Dedifferentiated amniotic fluid mesenchymal stem cell (primary cell): Measurements from ENCODE around the gene DCLRE1B.
"Not testable (repeated sequence)": the region's sequence is repeated elsewhere in the genome, so short reads cannot be mapped to it uniquely, and the experiment has no call there.

ENCODE experiments used
- DNase-seq: peaks from one replicate; pipeline ENCODE4 v3.0.0-alpha.2; 2016; ENCODE audit errors: extremely low spot score

Gene DCLRE1B

DNA sequence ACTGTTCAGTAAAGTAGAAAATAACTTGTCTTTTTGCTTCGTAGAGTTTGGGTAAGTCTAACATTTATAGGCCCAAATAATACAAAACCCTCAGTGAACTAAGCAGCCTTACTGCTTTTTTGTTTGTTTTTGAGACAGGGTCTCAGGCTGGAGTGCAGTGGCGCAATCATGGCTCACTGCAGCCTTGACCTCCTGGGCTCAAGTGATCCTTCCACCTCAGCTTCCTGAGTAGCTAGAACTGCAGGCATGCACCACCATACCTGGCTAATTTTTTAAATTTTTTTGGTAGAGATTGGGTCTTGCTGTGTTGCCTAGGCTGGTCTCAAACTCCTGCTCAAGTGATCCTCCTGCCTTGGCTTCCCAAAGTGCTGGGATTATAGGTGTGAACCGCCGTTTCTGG lies 43.0 kb downstream of the DCLRE1B start:
- DNase-seq = not testable (repeated sequence)

DNA sequence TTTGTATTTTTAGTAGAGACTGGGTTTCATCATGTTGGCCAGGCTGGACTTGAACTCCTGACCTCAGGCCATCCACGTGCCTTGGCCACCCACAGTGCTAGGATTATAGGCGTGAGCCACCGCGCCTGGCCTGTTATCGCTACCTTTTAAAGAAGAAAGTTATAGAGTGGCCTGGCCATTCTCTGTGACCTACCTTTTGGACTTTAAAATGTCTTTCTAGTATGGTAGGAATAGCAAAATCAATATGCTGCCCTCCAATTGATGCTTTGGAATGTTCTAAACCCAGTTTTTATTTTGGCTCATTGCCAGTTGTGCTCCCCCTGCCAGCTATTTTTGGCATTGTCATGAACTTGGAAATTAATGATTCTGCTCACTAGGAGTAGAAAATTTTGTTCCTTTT lies 43.9 kb downstream of the DCLRE1B start:
- no peak for DNase-seq

DNA sequence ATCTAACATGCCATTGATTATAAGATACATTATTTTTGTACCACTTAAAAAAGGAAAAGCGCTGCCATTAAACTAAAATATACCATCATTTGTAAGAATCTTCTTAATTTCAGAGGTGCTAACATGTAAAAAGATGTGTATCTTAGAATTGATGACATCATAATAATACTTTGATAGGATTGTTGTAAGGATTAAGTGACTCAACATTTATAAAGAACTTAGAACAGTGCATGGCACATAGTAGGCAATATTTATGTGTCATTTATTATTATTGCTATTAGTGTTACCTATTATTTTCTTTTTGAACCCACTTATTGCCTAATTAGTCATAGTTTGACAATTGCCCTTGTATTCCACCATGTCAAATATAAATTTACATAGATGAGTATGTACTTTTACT lies 45.8 kb downstream of the DCLRE1B start:
- DNase-seq = no peak

DNA sequence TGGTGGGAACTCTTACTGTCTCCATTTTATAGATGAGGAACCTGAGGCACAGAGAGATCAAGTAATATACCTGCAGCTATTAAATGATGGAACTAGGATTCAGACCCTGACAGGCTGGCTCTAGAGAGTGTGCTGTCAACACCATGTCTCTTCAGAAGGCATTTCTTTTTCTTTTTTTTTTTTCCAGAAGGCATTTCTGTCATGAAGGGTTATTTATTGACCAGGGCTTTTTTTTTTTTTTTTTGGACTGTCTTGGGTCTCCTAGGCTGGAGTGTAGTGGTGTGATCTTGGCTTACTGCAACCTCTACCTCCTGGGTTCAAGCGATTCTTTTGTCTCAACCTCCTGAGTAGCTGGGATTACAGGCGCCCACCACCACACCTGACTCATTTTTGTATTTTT lies 46.6 kb downstream of the DCLRE1B start:
- DNase-seq = no peak

DNA sequence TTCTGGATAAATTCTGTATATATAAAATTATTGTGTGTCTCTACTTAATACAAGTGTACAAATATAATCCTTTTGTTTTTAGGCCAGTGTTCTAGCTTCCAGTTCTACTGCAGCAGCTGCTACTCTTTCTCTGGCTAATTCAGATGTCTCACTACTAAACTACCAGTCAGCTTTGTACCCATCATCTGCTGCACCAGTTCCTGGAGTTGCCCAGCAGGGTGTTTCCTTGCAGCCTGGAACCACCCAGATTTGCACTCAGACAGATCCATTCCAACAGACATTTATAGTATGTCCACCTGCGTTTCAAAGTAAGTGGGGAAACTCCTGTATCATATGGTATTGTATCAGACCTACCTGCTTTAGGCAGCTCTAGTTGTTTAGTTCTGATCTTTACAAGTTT lies 52.9 kb downstream of the DCLRE1B start:
- DNase-seq = no peak

DNA sequence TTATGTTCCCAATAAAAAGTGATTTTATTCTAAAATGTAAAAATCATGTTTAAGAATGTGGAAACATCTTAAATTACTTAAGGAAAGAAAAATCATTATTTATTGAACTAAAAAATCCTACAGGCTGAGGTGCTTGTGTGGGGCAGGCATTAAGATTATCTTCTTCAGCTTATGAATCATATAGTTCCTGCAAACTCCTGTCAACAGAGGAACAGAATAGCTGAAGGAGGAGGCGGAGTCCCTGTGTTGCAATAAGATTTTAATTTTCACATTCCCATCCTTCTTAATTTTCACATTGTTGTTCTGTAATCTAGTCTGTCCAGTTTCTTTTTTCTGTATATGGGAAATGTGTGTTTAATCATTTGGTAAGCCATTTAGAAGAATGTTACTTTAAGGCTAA lies 53.6 kb downstream of the DCLRE1B start:
- no peak for DNase-seq

DNA sequence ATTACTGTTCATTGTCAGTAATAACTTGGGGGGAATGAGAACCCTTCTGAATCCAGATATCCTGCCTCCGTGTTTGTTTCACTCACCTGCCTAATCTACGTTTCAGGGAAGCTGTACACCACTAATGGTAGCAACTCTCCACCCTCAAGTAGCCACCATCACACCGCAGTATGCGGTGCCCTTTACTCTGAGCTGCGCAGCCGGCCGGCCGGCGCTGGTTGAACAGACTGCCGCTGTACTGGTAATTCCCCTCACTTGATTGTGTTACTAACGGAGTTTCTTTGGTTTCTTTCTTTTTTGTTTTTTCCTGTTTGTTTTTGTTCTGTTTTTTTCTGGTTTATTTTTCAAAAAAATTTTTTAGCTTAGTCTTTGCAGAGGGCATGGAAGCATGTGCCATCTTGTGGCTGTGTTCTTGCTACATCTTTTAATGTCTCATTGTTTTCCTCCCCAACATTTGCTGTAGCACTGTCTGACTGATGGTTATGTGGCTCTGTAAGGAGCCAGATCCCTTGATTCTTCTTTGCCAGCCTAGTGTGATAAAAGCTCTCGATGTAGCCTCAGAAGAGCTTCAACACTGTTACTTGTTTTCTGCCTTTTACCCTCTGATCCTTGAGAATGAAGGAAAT lies 58.3 kb downstream of the DCLRE1B start:
- DNase-seq = no peak
